GM12878 (cell line): Measurements from ENCODE around the gene GRK5. TPM values are rescaled to one million over a fixed set of nuclear protein-coding genes. Genes with fewer than 3 reads are reported as not detected.

ENCODE experiments used
- ATAC-seq: fragments of 200-7000 bp; cut with Tn5 transposase; 3 replicates; pipeline ENCODE4 v1.9.1; 2020; ENCODE audit warnings: mild to moderate bottlenecking, moderate library complexity
- BruUV-seq: library from RNA; stranded (reverse); fragments of 400-500 nt; replicated peaks from 2 replicates; lab custom pipeline; 2021; lab: Mats Ljungman, UMichigan
- CTCF ChIA-PET: fragments of 300-600 bp; sonication (Branson Sonifier 250); formaldehyde crosslinking; extraction: SDS; loops from one replicate; lab custom pipeline; 2021; ENCODE audit warnings: inconsistent platforms; lab: Yijun Ruan, JAX
- POLR2A ChIA-PET: fragments of 350-600 bp; formaldehyde crosslinking; extraction: SDS; loops from one replicate; lab custom pipeline; 2021; ENCODE audit warnings: inconsistent platforms; lab: Charles Lee
- RAD21 ChIA-PET: fragments of 300-600 bp; sonication (Branson Sonifier 250); formaldehyde crosslinking; loops from one replicate; lab custom pipeline; 2023; ENCODE audit warnings: antibody characterized with exemption; ENCODE audit not compliant: unreplicated experiment; lab: Charles Lee
- SMC1A ChIA-PET: fragments of 300-600 bp; sonication (Branson Sonifier 250); formaldehyde crosslinking; loops from one replicate; lab custom pipeline; 2023; ENCODE audit not compliant: unreplicated experiment, uncharacterized antibody; lab: Charles Lee
- DNase-seq: peaks from one replicate; pipeline ENCODE4 v3.0.0-alpha.2; 2011; ENCODE audit warnings: low read depth, low spot score
- FAIRE-seq: peaks from 3 replicates; lab custom pipeline; 2011; peaks lifted over from hg19 to GRCh38; lab: Jason Lieb, UNC
- H2AFZ ChIP-seq: 2 replicates; pipeline ENCODE4 v1.6.0; 2011; ENCODE audit warnings: low read depth, low read length, control low read depth; ENCODE audit not compliant: control insufficient read depth
- H3K27ac ChIP-seq: 2 replicates; pipeline ENCODE4 v1.5.1; 2011; ENCODE audit warnings: control low read depth; ENCODE audit not compliant: control insufficient read depth, insufficient read depth
- H3K27me3 ChIP-seq, 2 experiments: replicated peaks in 1 of 2; 2 replicates each; pipeline versions ENCODE4 v1.6.0 to v1.6.1; 2011; ENCODE audit warnings: low read length in 1 of 2; ENCODE audit not compliant: control insufficient read depth in 2 of 2, insufficient read depth in 2 of 2
- H3K36me3 ChIP-seq, 2 experiments: 2 replicates each; pipeline ENCODE4 v1.5.1; 2011; ENCODE audit warnings: low read length in 1 of 2; ENCODE audit not compliant: control insufficient read depth in 2 of 2, insufficient read depth in 2 of 2
- H3K4me1 ChIP-seq: 2 replicates; pipeline ENCODE4 v1.6.1; 2011; ENCODE audit warnings: mild to moderate bottlenecking, low read length, moderate library complexity, mixed read lengths; ENCODE audit not compliant: control insufficient read depth, insufficient read depth
- H3K4me2 ChIP-seq: 2 replicates; pipeline ENCODE4 v1.6.0; 2011; ENCODE audit warnings: control low read depth; ENCODE audit not compliant: control insufficient read depth, insufficient read depth
- H3K4me3 ChIP-seq: fragments of 200-600 bp; sonication (generic); 2 replicates; pipeline ENCODE4 v1.5.1; 2016
- H3K79me2 ChIP-seq: 2 replicates; pipeline ENCODE4 v1.6.0; 2011; ENCODE audit warnings: low read length; ENCODE audit not compliant: control insufficient read depth, insufficient read depth
- H3K9ac ChIP-seq: 2 replicates; pipeline ENCODE4 v1.8.0; 2011; ENCODE audit warnings: low read length, control low read depth, mixed read lengths; ENCODE audit not compliant: control insufficient read depth, insufficient read depth
- H3K9me3 ChIP-seq: replicated peaks from 3 replicates; pipeline ENCODE4 v1.5.1; 2011; ENCODE audit warnings: mild to moderate bottlenecking, low read length; ENCODE audit not compliant: control insufficient read depth, insufficient read depth
- H4K20me1 ChIP-seq: 2 replicates; pipeline ENCODE4 v1.6.0; 2011; ENCODE audit not compliant: control insufficient read depth, insufficient read depth
- CBFB ChIP-seq: IDR thresholded peaks from 2 replicates; pipeline ENCODE4 v1.6.1; 2016; ENCODE audit warnings: antibody characterized with exemption, low read depth
- DPF2 ChIP-seq: fragments of 450-650 bp; IDR thresholded peaks from 2 replicates; pipeline ENCODE4 v1.6.1; 2017; ENCODE audit warnings: mild to moderate bottlenecking
- NR2F1 ChIP-seq: fragments of 450-650 bp; conservative IDR thresholded peaks from 2 replicates; pipeline ENCODE4 v1.6.1; 2017; ENCODE audit warnings: mild to moderate bottlenecking
- NRF1 ChIP-seq: conservative IDR thresholded peaks from 2 replicates; pipeline ENCODE4 v1.6.1; 2011; ENCODE audit warnings: mild to moderate bottlenecking, low read depth, low read length, improper control_type of control experiment
- ZBED1 ChIP-seq: IDR thresholded peaks from 2 replicates; pipeline ENCODE4 v1.6.1; 2016; ENCODE audit warnings: borderline replicate concordance
- WGBS: methylation state at CpG from one replicate; pipeline ENCODE4 v1.1.6; 2016; ENCODE audit warnings: low lambda C conversion rate; ENCODE audit not compliant: insufficient replicate concordance, insufficient coverage; ENCODE audit errors: missing lambda C conversion rate; 5-methylcytosine and 5-hydroxymethylcytosine counted together
- in situ Hi-C: fragments of 300-500 bp; cut with MboI; formaldehyde crosslinking; loops from 9 replicates; pipeline ENCODE4 v1.14.3; 2018; ENCODE audit warnings: mixed read lengths
- intact Hi-C: fragments of 100-400 bp; cut with micrococcal nuclease; formaldehyde crosslinking; loops from one replicate; pipeline ENCODE4 v1.14.2; 2022; ENCODE audit not compliant: unreplicated experiment
- polyA plus RNA-seq, 11 experiments: library from polyadenylated mRNA; depleted of rRNA in 4 of 11; unstranded in 6 of 11; stranded (reverse) in 5 of 11; fragments of >200 nt; fragmentation: Nextera tagmentation in 4 of 11; fragmentation: Illumina TruSeq in 1 of 11; extraction: Ambion mirVana in 4 of 11; extraction: Trizol in 1 of 11; gene quantifications; 1 replicate in 1 of 11; 2 replicates in 10 of 11; pipeline versions ENCODE4 v1.2.1 to v1.2.3, GENCODE V29; 2011 to 2016; ENCODE audit warnings: inconsistent platforms in 2 of 11, missing spikeins in 2 of 11, low read depth in 1 of 11
- total RNA-seq, 4 experiments: library from RNA; depleted of rRNA in 3 of 4; stranded (reverse); fragments of >200 nt in 3 of 4; fragmentation: Illumina TruSeq in 1 of 4; extraction: Trizol in 1 of 4; gene quantifications; 2 replicates each; pipeline versions ENCODE4 v1.2.1 to v1.2.3, GENCODE V29; 2013 to 2021
- TF ChIP-seq, protein P1 (sequence below): fragments of 450-650 bp; formaldehyde crosslinking; IDR thresholded peaks from 2 replicates; pipeline ENCODE4 v1.4.0; 2020; ENCODE audit warnings: mild to moderate bottlenecking, moderate library complexity
- TF ChIP-seq, protein P2 (sequence below): IDR thresholded peaks from 2 replicates; pipeline ENCODE4 v1.6.1; 2011; ENCODE audit warnings: low read depth, low read length, improper control_type of control experiment, borderline replicate concordance
- TF ChIP-seq, protein P3 (sequence below), 3 experiments: IDR thresholded peaks in 2 of 3; conservative IDR thresholded peaks in 1 of 3; 2 replicates each; pipeline ENCODE4 v1.5.1; 2011; ENCODE audit warnings: low read depth in 3 of 3, low read length in 3 of 3, mild to moderate bottlenecking in 3 of 3, control low read depth in 2 of 3, moderate library complexity in 2 of 3, inconsistent platforms in 1 of 3, mixed read lengths in 1 of 3; ENCODE audit not compliant: control insufficient read depth in 2 of 3, insufficient read depth in 1 of 3; ENCODE audit errors: extremely low read depth in 1 of 3

GRK5 gene
- total and polyA plus RNA-seq, 10 of the 15 experiments (the other 5 are each of a cell fraction or from before 2014, with no cell fraction given), result 0.11 to 22.1 (median 10.0) TPM

DNA sequence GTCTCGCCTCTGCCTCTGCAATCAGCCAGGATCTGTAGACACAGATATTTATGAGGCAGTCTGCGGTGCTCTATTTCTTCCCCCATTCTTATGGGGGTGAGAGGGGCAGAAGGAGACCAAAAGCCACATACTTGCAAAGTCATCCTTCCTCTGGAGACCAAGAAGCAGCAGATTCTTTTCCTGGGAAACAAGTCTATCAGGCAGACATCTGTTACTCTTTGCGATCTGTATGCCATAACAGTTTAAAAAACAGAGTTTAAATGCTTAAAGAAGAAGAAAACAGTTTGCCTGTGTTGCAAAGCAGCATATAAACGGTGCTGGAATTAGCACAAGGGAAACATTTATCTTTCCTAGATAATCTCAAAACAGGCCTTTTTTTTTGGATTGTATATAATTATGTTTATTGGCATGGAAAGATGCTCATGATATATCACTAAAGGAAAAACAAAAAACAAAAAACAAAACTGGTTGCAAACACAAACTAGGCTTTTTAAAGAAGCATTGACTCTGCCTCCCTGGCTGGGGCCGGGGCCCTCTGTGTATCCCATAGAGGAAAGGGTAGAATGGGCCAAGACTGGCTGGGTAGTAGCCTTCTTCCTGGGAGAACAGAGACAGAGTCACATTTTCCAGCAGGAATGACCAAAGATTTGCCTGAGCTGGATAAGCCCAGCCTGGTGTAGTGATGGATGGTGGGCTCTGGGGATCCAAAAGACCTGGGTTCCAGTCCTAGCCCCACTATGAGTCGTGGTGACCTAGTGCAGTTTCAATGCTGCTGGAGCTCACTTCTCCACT is 284.8 kb downstream of the GRK5 start:
- intact Hi-C loops, result no loop called here
- SMC1A ChIA-PET, result interaction anchor here (0.6 kb wide), 1 partner anchor 221 kb away, joined by 3 read pairs; no protein-coding TSS in a partner anchor
- no TSS peak for BruUV-seq
- no peaks in the 10 kb centered on the region for H3K27me3 ChIP-seq
- in situ Hi-C loops, result loop anchor here (5.0 kb wide), 1 partner anchor 285 kb away; the partner anchor contains the start of gene GRK5
- POLR2A ChIA-PET, result no interaction called here
- FAIRE-seq, result no peak
- ATAC-seq, result no peak
- TF ChIP-seq DPF2, result no peak
- H3K4me2 ChIP-seq, result no peak overlapping the region
- no peaks in the 10 kb centered on the region for H3K9me3 ChIP-seq
- no peak overlapping the region for H3K4me3 ChIP-seq
- H3K4me1 ChIP-seq, result peaks cover 17% of the 10 kb centered on the region
- no peak overlapping the region for H3K9ac ChIP-seq
- RAD21 ChIA-PET, result no interaction called here
- H3K27ac ChIP-seq, result no peak overlapping the region
- no peaks in the 10 kb centered on the region; a peak in 1 of 4 replicates for H3K36me3 ChIP-seq
- CTCF ChIA-PET, result interaction anchor here (0.6 kb wide), 1 partner anchor 290 kb away, joined by 3 read pairs; no protein-coding TSS in a partner anchor
- 80% methylated on average over 6 of the region's 6 CpGs for whole genome bisulfite sequencing
- H4K20me1 ChIP-seq, result no peaks in the 10 kb centered on the region
- no peak overlapping the region for H2AFZ ChIP-seq
- no peaks in the 10 kb centered on the region for H3K79me2 ChIP-seq
- no peak for DNase-seq

DNA sequence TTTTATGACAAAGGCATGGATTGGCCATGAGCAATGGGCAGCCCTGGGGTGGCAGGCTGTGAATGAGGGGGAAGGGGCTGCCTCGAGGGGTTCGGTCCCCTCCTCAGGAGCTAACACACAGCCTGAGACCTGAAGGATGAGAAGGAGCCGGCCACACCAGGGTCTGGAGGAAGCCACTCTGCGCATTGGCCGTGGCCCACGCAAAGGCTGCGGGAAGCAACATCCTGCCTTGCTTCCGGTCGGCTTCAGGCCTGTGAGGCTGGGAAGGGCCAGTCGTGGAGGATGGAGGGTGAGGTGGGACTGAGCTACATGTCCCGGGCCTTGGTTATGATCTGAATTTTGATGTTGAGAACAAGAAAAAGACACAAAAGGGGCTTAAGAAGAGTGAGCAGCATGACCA is 285.8 kb downstream of the GRK5 start:
- POLR2A ChIA-PET, result interaction anchor here (0.6 kb wide), 1 partner anchor 95 kb away, joined by 3 read pairs; no protein-coding TSS in a partner anchor
- H3K79me2 ChIP-seq, result no peaks in the 10 kb centered on the region
- no peak overlapping the region for H3K27ac ChIP-seq
- SMC1A ChIA-PET, result interaction anchor here (0.7 kb wide), 1 partner anchor 285 kb away, joined by 3 read pairs; no protein-coding TSS in a partner anchor
- CTCF ChIA-PET, result interaction anchor here (1.1 kb wide), 1 partner anchor 47 kb away, joined by 3 read pairs; no protein-coding TSS in a partner anchor
- H3K4me2 ChIP-seq, result no peak overlapping the region
- no TSS peak for BruUV-seq
- in situ Hi-C loops, result loop anchor here (5.0 kb wide), 1 partner anchor 286 kb away; the partner anchor contains the start of gene GRK5
- intact Hi-C loops, result no loop called here
- FAIRE-seq (no peak), DNase-seq (no peak), ATAC-seq (no peak)
- H3K9me3 ChIP-seq, result no peaks in the 10 kb centered on the region
- no peaks in the 10 kb centered on the region; a peak in 1 of 4 replicates for H3K36me3 ChIP-seq
- 42% methylated on average over 11 of the region's 11 CpGs for WGBS
- H3K4me3 ChIP-seq, result no peak overlapping the region
- H3K4me1 ChIP-seq, result peaks cover 20% of the 10 kb centered on the region
- no peaks in the 10 kb centered on the region for H4K20me1 ChIP-seq
- H3K9ac ChIP-seq, result no peak overlapping the region
- H3K27me3 ChIP-seq, result no peaks in the 10 kb centered on the region
- RAD21 ChIA-PET, result interaction anchor here (2.0 kb wide), 1 partner anchor 24 kb away, joined by 7 read pairs; no protein-coding TSS in a partner anchor
- no peak overlapping the region for H2AFZ ChIP-seq
- TF ChIP-seq ZBED1 (no peak), NR2F1 (no peak), NRF1 (no peak), CBFB (no peak)
- TF ChIP-seq, protein P1, sequence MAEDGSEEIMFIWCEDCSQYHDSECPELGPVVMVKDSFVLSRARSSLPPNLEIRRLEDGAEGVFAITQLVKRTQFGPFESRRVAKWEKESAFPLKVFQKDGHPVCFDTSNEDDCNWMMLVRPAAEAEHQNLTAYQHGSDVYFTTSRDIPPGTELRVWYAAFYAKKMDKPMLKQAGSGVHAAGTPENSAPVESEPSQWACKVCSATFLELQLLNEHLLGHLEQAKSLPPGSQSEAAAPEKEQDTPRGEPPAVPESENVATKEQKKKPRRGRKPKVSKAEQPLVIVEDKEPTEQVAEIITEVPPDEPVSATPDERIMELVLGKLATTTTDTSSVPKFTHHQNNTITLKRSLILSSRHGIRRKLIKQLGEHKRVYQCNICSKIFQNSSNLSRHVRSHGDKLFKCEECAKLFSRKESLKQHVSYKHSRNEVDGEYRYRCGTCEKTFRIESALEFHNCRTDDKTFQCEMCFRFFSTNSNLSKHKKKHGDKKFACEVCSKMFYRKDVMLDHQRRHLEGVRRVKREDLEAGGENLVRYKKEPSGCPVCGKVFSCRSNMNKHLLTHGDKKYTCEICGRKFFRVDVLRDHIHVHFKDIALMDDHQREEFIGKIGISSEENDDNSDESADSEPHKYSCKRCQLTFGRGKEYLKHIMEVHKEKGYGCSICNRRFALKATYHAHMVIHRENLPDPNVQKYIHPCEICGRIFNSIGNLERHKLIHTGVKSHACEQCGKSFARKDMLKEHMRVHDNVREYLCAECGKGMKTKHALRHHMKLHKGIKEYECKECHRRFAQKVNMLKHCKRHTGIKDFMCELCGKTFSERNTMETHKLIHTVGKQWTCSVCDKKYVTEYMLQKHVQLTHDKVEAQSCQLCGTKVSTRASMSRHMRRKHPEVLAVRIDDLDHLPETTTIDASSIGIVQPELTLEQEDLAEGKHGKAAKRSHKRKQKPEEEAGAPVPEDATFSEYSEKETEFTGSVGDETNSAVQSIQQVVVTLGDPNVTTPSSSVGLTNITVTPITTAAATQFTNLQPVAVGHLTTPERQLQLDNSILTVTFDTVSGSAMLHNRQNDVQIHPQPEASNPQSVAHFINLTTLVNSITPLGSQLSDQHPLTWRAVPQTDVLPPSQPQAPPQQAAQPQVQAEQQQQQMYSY (CRISPR knock-in tag), result no peak
- TF ChIP-seq, protein P2, sequence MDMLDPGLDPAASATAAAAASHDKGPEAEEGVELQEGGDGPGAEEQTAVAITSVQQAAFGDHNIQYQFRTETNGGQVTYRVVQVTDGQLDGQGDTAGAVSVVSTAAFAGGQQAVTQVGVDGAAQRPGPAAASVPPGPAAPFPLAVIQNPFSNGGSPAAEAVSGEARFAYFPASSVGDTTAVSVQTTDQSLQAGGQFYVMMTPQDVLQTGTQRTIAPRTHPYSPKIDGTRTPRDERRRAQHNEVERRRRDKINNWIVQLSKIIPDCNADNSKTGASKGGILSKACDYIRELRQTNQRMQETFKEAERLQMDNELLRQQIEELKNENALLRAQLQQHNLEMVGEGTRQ, result no peak
- TF ChIP-seq, protein P3, sequence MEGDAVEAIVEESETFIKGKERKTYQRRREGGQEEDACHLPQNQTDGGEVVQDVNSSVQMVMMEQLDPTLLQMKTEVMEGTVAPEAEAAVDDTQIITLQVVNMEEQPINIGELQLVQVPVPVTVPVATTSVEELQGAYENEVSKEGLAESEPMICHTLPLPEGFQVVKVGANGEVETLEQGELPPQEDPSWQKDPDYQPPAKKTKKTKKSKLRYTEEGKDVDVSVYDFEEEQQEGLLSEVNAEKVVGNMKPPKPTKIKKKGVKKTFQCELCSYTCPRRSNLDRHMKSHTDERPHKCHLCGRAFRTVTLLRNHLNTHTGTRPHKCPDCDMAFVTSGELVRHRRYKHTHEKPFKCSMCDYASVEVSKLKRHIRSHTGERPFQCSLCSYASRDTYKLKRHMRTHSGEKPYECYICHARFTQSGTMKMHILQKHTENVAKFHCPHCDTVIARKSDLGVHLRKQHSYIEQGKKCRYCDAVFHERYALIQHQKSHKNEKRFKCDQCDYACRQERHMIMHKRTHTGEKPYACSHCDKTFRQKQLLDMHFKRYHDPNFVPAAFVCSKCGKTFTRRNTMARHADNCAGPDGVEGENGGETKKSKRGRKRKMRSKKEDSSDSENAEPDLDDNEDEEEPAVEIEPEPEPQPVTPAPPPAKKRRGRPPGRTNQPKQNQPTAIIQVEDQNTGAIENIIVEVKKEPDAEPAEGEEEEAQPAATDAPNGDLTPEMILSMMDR (IDR thresholded peaks at IDR 0.05 in 2 of 3, conservative IDR thresholded peaks at IDR 0.05 in 1 of 3; ENCODE audit: control insufficient read depth in 2 of 3, extremely low read depth in 1 of 3, insufficient read depth in 1 of 3, low read depth in 3 of 3, low read length in 3 of 3), result no peak
